ENCODE data around the gene ZPR1. TPM values are rescaled to one million over a fixed set of nuclear protein-coding genes. Genes with fewer than 3 reads are reported as not detected.

ZPR1 gene
- total and polyA plus RNA-seq, 4 donors, result 9.4 to 56.1 (median 18.3) TPM

GRCh38 chr11:116782728-116783127 is 5.1 kb downstream of the ZPR1 start:
- Histone ChIP-seq H3K27ac (ENCODE audit: low read depth in 1 of 2, low read length in 2 of 2) (no peak overlapping the region), H3K4me3 (ENCODE audit: low read depth in 1 of 3, low read length in 3 of 3) (no peak overlapping the region), H3K4me1 (ENCODE audit: control insufficient read depth in 4 of 4, insufficient read depth in 4 of 4, low read length in 3 of 4) (peaks cover 0 to 10% (median 8%) of the 10 kb centered on the region in 4 donors), H3K9me3 (ENCODE audit: control insufficient read depth in 4 of 4, low read length in 3 of 4) (no peaks in the 10 kb centered on the region), H3K27me3 (ENCODE audit: control insufficient read depth in 4 of 4, insufficient read depth in 4 of 4, low read length in 3 of 4) (no peaks in the 10 kb centered on the region), H3K36me3 (ENCODE audit: control insufficient read depth in 4 of 4, insufficient read depth in 3 of 4, low read depth in 1 of 4, low read length in 3 of 4) (peaks cover 12 to 76% (median 62%) of the 10 kb centered on the region in 4 donors), H3K9ac (ENCODE audit: low read depth in 1 of 2, low read length in 2 of 2) (no peak overlapping the region)
- 91% methylated on average over 4 of the region's 4 CpGs for WGBS
- no peak for DNase-seq (ENCODE audit: low spot score)
- TF ChIP-seq HNF4A (conservative IDR thresholded peaks at IDR 0.05), result no peak
- TF ChIP-seq CTCF (IDR thresholded peaks at IDR 0.05; ENCODE audit: low read depth, low read length, missing input control), result no peak
- no peak for TF ChIP-seq JUND (IDR thresholded peaks at IDR 0.05)
- no peak for TF ChIP-seq FOXA2 (IDR thresholded peaks at IDR 0.05)

GRCh38 chr11:116778556-116778955 is 9.3 kb downstream of the ZPR1 start:
- Histone ChIP-seq H3K9me3 (ENCODE audit: control insufficient read depth in 4 of 4, low read length in 3 of 4) (no peaks in the 10 kb centered on the region), H3K27ac (ENCODE audit: low read depth in 1 of 2, low read length in 2 of 2) (no peak overlapping the region), H3K36me3 (ENCODE audit: control insufficient read depth in 4 of 4, insufficient read depth in 3 of 4, low read depth in 1 of 4, low read length in 3 of 4) (peaks cover 6 to 60% (median 47%) of the 10 kb centered on the region in 4 donors), H3K4me3 (ENCODE audit: low read depth in 1 of 3, low read length in 3 of 3) (no peak overlapping the region), H3K9ac (ENCODE audit: low read depth in 1 of 2, low read length in 2 of 2) (no peak overlapping the region), H3K27me3 (ENCODE audit: control insufficient read depth in 4 of 4, insufficient read depth in 4 of 4, low read length in 3 of 4) (no peaks in the 10 kb centered on the region), H3K4me1 (ENCODE audit: control insufficient read depth in 4 of 4, insufficient read depth in 4 of 4, low read length in 3 of 4) (peaks cover 3 to 12% (median 3%) of the 10 kb centered on the region in 4 donors)
- 98% methylated on average over 4 of the region's 4 CpGs for WGBS
- no peak for DNase-seq (ENCODE audit: low spot score)
- TF ChIP-seq FOXA2 (IDR thresholded peaks at IDR 0.05) (no peak), RAD21 (IDR thresholded peaks at IDR 0.05) (no peak), SP1 (IDR thresholded peaks at IDR 0.05) (no peak), TAF1 (conservative IDR thresholded peaks at IDR 0.05) (no peak), HNF4G (IDR thresholded peaks at IDR 0.05) (no peak), JUND (IDR thresholded peaks at IDR 0.05) (no peak), HNF4A (conservative IDR thresholded peaks at IDR 0.05) (no peak), GABPA (IDR thresholded peaks at IDR 0.05 in 1 of 2, conservative IDR thresholded peaks at IDR 0.05 in 1 of 2) (no peak), FOXA1 (IDR thresholded peaks at IDR 0.05) (no peak), YY1 (IDR thresholded peaks at IDR 0.05) (no peak), ATF3 (IDR thresholded peaks at IDR 0.05) (no peak), ZBTB33 (IDR thresholded peaks at IDR 0.05) (no peak)

- H3K27me3 ChIP-seq (ENCODE audit: control insufficient read depth in 4 of 4, insufficient read depth in 4 of 4, low read length in 3 of 4), result no peaks in the 10 kb centered on the region
- peaks cover 3 to 18% (median 9%) of the 10 kb centered on the region in 4 donors for H3K4me1 ChIP-seq (ENCODE audit: control insufficient read depth in 4 of 4, insufficient read depth in 4 of 4, low read length in 3 of 4)
- no peaks in the 10 kb centered on the region for H3K9me3 ChIP-seq (ENCODE audit: control insufficient read depth in 4 of 4, low read length in 3 of 4)
- 53% methylated on average over 7 of the region's 7 CpGs for WGBS
- H3K36me3 ChIP-seq (ENCODE audit: control insufficient read depth in 4 of 4, insufficient read depth in 3 of 4, low read depth in 1 of 4, low read length in 3 of 4), result peaks cover 5 to 46% (median 35%) of the 10 kb centered on the region in 4 donors
- no peak for DNase-seq (ENCODE audit: low spot score)
- no peak overlapping the region for H3K4me3 ChIP-seq (ENCODE audit: low read depth in 1 of 3, low read length in 3 of 3)
- no peak overlapping the region for H3K9ac ChIP-seq (ENCODE audit: low read depth in 1 of 2, low read length in 2 of 2)
- no peak overlapping the region for H3K27ac ChIP-seq (ENCODE audit: low read depth in 1 of 2, low read length in 2 of 2)
- peak; percentile 20 to 60 for TF ChIP-seq HNF4A (conservative IDR thresholded peaks at IDR 0.05)
- TF ChIP-seq ZBTB33 (IDR thresholded peaks at IDR 0.05), result no peak
- peak in 1 of 2 donors; percentile 17 for TF ChIP-seq RAD21 (IDR thresholded peaks at IDR 0.05)
- TF ChIP-seq FOXA1 (IDR thresholded peaks at IDR 0.05), result no peak
- peak; percentile 25 to 66 for TF ChIP-seq RXRA (IDR thresholded peaks at IDR 0.05)
- no peak for TF ChIP-seq CTCF (IDR thresholded peaks at IDR 0.05; ENCODE audit: low read depth, low read length, missing input control)
- TF ChIP-seq HNF4G (IDR thresholded peaks at IDR 0.05), result no peak
- TF ChIP-seq YY1 (IDR thresholded peaks at IDR 0.05), result no peak
- TF ChIP-seq TAF1 (conservative IDR thresholded peaks at IDR 0.05), result no peak
- TF ChIP-seq NR2F2 (IDR thresholded peaks at IDR 0.05), result no peak
- no peak for TF ChIP-seq MAX (IDR thresholded peaks at IDR 0.05)
- TF ChIP-seq GABPA (IDR thresholded peaks at IDR 0.05 in 1 of 2, conservative IDR thresholded peaks at IDR 0.05 in 1 of 2), result no peak
- TF ChIP-seq ATF3 (IDR thresholded peaks at IDR 0.05), result no peak
These were observed 10.8 kb downstream of the ZPR1 start for GRCh38 chr11:116777056-116777455.

Measured in liver (tissue), 9 donors.